ENCODE results near the gene TRIM22. TPM values are rescaled to one million over a fixed set of nuclear protein-coding genes. Genes with fewer than 3 reads are reported as not detected.

TRIM22 gene
- total RNA-seq (2022; extraction: Qiagen RNA extraction): 0.73 to 1.5 TPM (median 0.84 TPM) in 5 replicates

GRCh38 chr11:5689551-5689983 lies at the start of gene TRIM22:
TRIM22 (plus strand) TSS chr11:5689790; CDS start chr11:5696233, 6,443 bp downstream.

GRCh38 chr11:5684646-5685362 lies 4.8 kb upstream of the TRIM22 start, which contains the start of gene TRIM5:
TRIM5 (minus strand) TSS chr11:5685074; CDS start chr11:5680177, 4,897 bp downstream.

GRCh38 chr11:5736396-5736795 lies 46.8 kb downstream of the TRIM22 start, which contains the start of gene OR56B1:
OR56B1 (plus strand) TSS chr11:5736448; CDS start chr11:5736517, 69 bp downstream.

GRCh38 chr11:5753943-5754342 lies 64.4 kb downstream of the TRIM22 start, which contains the start of gene OR52N4:
OR52N4 (plus strand) TSS chr11:5754243; CDS start chr11:5754741, 498 bp downstream.

Other genes starting within 250 kb of the TRIM22 start
- gene OR51I1, start 248.3 kb upstream of the TRIM22 start, total RNA-seq (2022; extraction: Qiagen RNA extraction): not detected in 5 replicates
- not detected in 5 replicates for gene OR51I2, start 240.5 kb upstream of the TRIM22 start, total RNA-seq (2022; extraction: Qiagen RNA extraction)
- not detected in 5 replicates for gene OR52D1, start 201.1 kb upstream of the TRIM22 start, total RNA-seq (2022; extraction: Qiagen RNA extraction)
- gene UBQLN3, start 179.8 kb upstream of the TRIM22 start, total RNA-seq (2022; extraction: Qiagen RNA extraction): not detected in 5 replicates
- gene UBQLNL, start 173.1 kb upstream of the TRIM22 start, total RNA-seq (2022; extraction: Qiagen RNA extraction): 0.05 TPM in 1 of 5 replicates, not detected in the others
- not detected in 5 replicates for gene OR52H1, start 141.2 kb upstream of the TRIM22 start, total RNA-seq (2022; extraction: Qiagen RNA extraction)
- not detected in 5 replicates for gene OR52B6, start 108.9 kb upstream of the TRIM22 start, total RNA-seq (2022; extraction: Qiagen RNA extraction)
- gene TRIM6, start 93.2 kb upstream of the TRIM22 start, total RNA-seq (2022; extraction: Qiagen RNA extraction): 6.7 to 8.4 TPM (median 7.5 TPM) in 5 replicates
- gene TRIM34, start 64.8 kb upstream of the TRIM22 start, total RNA-seq (2022; extraction: Qiagen RNA extraction): 2.6 to 2.9 TPM (median 2.7 TPM) in 5 replicates
- 8.6 to 10.0 TPM (median 9.2 TPM) in 5 replicates for gene TRIM5, start 4.7 kb upstream of the TRIM22 start, total RNA-seq (2022; extraction: Qiagen RNA extraction)
- not detected in 5 replicates for gene OR56B1, start 46.7 kb downstream of the TRIM22 start, total RNA-seq (2022; extraction: Qiagen RNA extraction)
- gene OR52N4, start 64.5 kb downstream of the TRIM22 start, total RNA-seq (2022; extraction: Qiagen RNA extraction): not detected in 5 replicates
- not detected in 5 replicates for gene OR52N5, start 93.6 kb downstream of the TRIM22 start, total RNA-seq (2022; extraction: Qiagen RNA extraction)
- not detected in 5 replicates for gene OR52N1, start 101.5 kb downstream of the TRIM22 start, total RNA-seq (2022; extraction: Qiagen RNA extraction)
- not detected in 5 replicates for gene OR52N2, start 119.1 kb downstream of the TRIM22 start, total RNA-seq (2022; extraction: Qiagen RNA extraction)
- gene OR52E6, start 152.1 kb downstream of the TRIM22 start, total RNA-seq (2022; extraction: Qiagen RNA extraction): not detected in 5 replicates
- gene OR52E8, start 167.9 kb downstream of the TRIM22 start, total RNA-seq (2022; extraction: Qiagen RNA extraction): not detected in 5 replicates
- not detected in 5 replicates for gene OR52E4, start 190.8 kb downstream of the TRIM22 start, total RNA-seq (2022; extraction: Qiagen RNA extraction)
- not detected in 5 replicates for gene OR52E5, start 203.4 kb downstream of the TRIM22 start, total RNA-seq (2022; extraction: Qiagen RNA extraction)

Measured in A549 treated with dexamethasone at 1 μM for 4 hours (cell line).